Measurements from ENCODE around the gene AUTS2. TPM values are rescaled to one million over a fixed set of nuclear protein-coding genes. Genes with fewer than 3 reads are reported as not detected.

The AUTS2 gene
- total and polyA plus RNA-seq, 2 experiments from 2014 or later = 32.0 to 91.0 TPM

DNA sequence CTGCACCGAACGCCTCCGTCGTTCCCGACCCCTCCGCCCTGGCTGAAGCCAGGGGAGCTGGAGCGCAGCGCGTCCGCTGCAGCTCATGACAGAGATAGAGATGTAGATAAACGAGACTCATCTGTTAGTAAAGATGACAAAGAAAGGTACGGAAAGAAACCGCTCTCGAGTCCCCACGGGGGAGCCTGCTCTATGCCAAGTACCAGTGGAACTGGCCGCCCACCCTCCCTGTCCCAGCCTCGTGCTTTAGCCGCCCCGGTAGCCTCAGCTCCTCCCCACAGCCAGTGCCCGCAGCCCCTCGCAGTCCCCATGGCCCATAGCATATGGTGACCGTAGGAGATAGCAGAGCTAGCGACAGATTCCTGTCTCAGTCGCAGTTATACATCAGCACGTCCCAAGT lies 1189.0 kb downstream of the AUTS2 start (continued):
- TF ChIP-seq, protein P1, sequence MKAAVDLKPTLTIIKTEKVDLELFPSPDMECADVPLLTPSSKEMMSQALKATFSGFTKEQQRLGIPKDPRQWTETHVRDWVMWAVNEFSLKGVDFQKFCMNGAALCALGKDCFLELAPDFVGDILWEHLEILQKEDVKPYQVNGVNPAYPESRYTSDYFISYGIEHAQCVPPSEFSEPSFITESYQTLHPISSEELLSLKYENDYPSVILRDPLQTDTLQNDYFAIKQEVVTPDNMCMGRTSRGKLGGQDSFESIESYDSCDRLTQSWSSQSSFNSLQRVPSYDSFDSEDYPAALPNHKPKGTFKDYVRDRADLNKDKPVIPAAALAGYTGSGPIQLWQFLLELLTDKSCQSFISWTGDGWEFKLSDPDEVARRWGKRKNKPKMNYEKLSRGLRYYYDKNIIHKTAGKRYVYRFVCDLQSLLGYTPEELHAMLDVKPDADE (IDR thresholded peaks at IDR 0.05) = no peak
- TF ChIP-seq EZH2phosphoT487 (IDR thresholded peaks at IDR 0.05; ENCODE audit: unreplicated experiment) (no peak), NANOG (IDR thresholded peaks at IDR 0.05; ENCODE audit: borderline replicate concordance) (no peak), JUNB (IDR thresholded peaks at IDR 0.05; ENCODE audit: unreplicated experiment) (no peak), CREB1 (CRISPR knock-in tag; IDR thresholded peaks at IDR 0.05; ENCODE audit: low read depth) (no peak)

DNA sequence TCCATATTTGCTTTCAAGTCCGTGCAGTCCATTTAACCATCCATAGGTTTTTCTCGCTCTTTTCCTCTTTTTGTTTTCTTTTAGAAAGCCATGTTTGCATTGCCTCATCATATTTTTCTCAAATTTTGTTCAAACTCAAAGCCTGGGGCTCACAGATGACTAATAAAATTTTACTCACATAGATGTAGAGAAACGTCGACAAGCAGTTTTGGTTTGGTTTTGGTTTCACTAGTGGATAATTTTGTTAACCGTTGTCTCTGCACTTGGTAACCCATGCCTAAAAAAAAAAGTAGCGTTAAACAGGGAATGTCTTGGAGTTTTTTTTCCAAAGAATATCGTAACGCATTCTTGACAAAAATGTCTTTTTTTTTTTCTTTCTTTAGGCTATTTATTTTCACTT lies 1189.5 kb downstream of the AUTS2 start:
- ATAC-seq = no peak
- no peak overlapping the region for H2AFZ ChIP-seq
- Mint-ChIP-seq H3K27me3 (ENCODE audit: insufficient read depth, low read depth, poor library complexity) (peaks cover 3% of the 10 kb centered on the region), H3K4me1 (no peaks in the 10 kb centered on the region), H3K4me3 (no peak overlapping the region), H3K36me3 (ENCODE audit: low read depth) (peaks cover 97% of the 10 kb centered on the region), H3K27ac (no peak overlapping the region), H3K9me3 (no peaks in the 10 kb centered on the region)
- H4K20me1 ChIP-seq (replicated peaks; ENCODE audit: insufficient read depth) = peaks cover 6% of the 10 kb centered on the region
- no peaks in the 10 kb centered on the region for H3K79me2 ChIP-seq (replicated peaks; ENCODE audit: insufficient read depth)
- no peaks in the 10 kb centered on the region for H3K27me3 ChIP-seq (ENCODE audit: insufficient read depth)
- H3K9me2 ChIP-seq (ENCODE audit: insufficient read depth) = no peaks in the 10 kb centered on the region
- peaks cover 48% of the 10 kb centered on the region for H3K36me3 ChIP-seq (ENCODE audit: insufficient read depth)
- no peak overlapping the region for H3K4me3 ChIP-seq
- TF ChIP-seq POLR2AphosphoS5 (IDR thresholded peaks at IDR 0.05; ENCODE audit: low read depth) (no peak), ZNF331 (CRISPR knock-in tag; IDR thresholded peaks at IDR 0.05; ENCODE audit: low read depth) (no peak), CREB1 (CRISPR knock-in tag; IDR thresholded peaks at IDR 0.05; ENCODE audit: low read depth) (no peak), EZH2phosphoT487 (IDR thresholded peaks at IDR 0.05; ENCODE audit: unreplicated experiment) (no peak), JUNB (IDR thresholded peaks at IDR 0.05; ENCODE audit: unreplicated experiment) (no peak), ZNF114 (CRISPR knock-in tag; IDR thresholded peaks at IDR 0.05) (no peak)
- TF ChIP-seq, protein P2, sequence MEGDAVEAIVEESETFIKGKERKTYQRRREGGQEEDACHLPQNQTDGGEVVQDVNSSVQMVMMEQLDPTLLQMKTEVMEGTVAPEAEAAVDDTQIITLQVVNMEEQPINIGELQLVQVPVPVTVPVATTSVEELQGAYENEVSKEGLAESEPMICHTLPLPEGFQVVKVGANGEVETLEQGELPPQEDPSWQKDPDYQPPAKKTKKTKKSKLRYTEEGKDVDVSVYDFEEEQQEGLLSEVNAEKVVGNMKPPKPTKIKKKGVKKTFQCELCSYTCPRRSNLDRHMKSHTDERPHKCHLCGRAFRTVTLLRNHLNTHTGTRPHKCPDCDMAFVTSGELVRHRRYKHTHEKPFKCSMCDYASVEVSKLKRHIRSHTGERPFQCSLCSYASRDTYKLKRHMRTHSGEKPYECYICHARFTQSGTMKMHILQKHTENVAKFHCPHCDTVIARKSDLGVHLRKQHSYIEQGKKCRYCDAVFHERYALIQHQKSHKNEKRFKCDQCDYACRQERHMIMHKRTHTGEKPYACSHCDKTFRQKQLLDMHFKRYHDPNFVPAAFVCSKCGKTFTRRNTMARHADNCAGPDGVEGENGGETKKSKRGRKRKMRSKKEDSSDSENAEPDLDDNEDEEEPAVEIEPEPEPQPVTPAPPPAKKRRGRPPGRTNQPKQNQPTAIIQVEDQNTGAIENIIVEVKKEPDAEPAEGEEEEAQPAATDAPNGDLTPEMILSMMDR (conservative IDR thresholded peaks at IDR 0.05; ENCODE audit: low read depth in 2 of 2) = no peak
- TF ChIP-seq, protein P1 (IDR thresholded peaks at IDR 0.05) = no peak
- TF ChIP-seq, protein P3, sequence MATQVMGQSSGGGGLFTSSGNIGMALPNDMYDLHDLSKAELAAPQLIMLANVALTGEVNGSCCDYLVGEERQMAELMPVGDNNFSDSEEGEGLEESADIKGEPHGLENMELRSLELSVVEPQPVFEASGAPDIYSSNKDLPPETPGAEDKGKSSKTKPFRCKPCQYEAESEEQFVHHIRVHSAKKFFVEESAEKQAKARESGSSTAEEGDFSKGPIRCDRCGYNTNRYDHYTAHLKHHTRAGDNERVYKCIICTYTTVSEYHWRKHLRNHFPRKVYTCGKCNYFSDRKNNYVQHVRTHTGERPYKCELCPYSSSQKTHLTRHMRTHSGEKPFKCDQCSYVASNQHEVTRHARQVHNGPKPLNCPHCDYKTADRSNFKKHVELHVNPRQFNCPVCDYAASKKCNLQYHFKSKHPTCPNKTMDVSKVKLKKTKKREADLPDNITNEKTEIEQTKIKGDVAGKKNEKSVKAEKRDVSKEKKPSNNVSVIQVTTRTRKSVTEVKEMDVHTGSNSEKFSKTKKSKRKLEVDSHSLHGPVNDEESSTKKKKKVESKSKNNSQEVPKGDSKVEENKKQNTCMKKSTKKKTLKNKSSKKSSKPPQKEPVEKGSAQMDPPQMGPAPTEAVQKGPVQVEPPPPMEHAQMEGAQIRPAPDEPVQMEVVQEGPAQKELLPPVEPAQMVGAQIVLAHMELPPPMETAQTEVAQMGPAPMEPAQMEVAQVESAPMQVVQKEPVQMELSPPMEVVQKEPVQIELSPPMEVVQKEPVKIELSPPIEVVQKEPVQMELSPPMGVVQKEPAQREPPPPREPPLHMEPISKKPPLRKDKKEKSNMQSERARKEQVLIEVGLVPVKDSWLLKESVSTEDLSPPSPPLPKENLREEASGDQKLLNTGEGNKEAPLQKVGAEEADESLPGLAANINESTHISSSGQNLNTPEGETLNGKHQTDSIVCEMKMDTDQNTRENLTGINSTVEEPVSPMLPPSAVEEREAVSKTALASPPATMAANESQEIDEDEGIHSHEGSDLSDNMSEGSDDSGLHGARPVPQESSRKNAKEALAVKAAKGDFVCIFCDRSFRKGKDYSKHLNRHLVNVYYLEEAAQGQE (IDR thresholded peaks at IDR 0.05; ENCODE audit: unreplicated experiment) = no peak
- TF ChIP-seq, protein P4, sequence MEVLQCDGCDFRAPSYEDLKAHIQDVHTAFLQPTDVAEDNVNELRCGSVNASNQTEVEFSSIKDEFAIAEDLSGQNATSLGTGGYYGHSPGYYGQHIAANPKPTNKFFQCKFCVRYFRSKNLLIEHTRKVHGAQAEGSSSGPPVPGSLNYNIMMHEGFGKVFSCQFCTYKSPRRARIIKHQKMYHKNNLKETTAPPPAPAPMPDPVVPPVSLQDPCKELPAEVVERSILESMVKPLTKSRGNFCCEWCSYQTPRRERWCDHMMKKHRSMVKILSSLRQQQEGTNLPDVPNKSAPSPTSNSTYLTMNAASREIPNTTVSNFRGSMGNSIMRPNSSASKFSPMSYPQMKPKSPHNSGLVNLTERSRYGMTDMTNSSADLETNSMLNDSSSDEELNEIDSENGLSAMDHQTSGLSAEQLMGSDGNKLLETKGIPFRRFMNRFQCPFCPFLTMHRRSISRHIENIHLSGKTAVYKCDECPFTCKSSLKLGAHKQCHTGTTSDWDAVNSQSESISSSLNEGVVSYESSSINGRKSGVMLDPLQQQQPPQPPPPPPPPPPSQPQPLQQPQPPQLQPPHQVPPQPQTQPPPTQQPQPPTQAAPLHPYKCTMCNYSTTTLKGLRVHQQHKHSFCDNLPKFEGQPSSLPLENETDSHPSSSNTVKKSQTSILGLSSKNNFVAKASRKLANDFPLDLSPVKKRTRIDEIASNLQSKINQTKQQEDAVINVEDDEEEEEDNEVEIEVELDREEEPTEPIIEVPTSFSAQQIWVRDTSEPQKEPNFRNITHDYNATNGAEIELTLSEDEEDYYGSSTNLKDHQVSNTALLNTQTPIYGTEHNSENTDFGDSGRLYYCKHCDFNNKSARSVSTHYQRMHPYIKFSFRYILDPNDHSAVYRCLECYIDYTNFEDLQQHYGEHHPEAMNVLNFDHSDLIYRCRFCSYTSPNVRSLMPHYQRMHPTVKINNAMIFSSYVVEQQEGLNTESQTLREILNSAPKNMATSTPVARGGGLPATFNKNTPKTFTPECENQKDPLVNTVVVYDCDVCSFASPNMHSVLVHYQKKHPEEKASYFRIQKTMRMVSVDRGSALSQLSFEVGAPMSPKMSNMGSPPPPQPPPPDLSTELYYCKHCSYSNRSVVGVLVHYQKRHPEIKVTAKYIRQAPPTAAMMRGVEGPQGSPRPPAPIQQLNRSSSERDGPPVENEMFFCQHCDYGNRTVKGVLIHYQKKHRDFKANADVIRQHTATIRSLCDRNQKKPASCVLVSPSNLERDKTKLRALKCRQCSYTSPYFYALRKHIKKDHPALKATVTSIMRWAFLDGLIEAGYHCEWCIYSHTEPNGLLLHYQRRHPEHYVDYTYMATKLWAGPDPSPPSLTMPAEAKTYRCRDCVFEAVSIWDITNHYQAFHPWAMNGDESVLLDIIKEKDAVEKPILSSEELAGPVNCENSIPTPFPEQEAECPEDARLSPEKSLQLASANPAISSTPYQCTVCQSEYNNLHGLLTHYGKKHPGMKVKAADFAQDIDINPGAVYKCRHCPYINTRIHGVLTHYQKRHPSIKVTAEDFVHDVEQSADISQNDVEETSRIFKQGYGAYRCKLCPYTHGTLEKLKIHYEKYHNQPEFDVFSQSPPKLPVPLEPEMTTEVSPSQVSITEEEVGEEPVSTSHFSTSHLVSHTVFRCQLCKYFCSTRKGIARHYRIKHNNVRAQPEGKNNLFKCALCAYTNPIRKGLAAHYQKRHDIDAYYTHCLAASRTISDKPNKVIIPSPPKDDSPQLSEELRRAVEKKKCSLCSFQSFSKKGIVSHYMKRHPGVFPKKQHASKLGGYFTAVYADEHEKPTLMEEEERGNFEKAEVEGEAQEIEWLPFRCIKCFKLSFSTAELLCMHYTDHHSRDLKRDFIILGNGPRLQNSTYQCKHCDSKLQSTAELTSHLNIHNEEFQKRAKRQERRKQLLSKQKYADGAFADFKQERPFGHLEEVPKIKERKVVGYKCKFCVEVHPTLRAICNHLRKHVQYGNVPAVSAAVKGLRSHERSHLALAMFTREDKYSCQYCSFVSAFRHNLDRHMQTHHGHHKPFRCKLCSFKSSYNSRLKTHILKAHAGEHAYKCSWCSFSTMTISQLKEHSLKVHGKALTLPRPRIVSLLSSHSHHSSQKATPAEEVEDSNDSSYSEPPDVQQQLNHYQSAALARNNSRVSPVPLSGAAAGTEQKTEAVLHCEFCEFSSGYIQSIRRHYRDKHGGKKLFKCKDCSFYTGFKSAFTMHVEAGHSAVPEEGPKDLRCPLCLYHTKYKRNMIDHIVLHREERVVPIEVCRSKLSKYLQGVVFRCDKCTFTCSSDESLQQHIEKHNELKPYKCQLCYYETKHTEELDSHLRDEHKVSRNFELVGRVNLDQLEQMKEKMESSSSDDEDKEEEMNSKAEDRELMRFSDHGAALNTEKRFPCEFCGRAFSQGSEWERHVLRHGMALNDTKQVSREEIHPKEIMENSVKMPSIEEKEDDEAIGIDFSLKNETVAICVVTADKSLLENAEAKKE (CRISPR knock-in tag; IDR thresholded peaks at IDR 0.05) = no peak
- H3K4me2 ChIP-seq = no peak overlapping the region
- 0 out of 2 replicates have a peak, but pooled peaks cover 5% of the 10 kb centered on the region for H3F3A ChIP-seq (replicated peaks; ENCODE audit: low read depth)
- no peak for DNase-seq (ENCODE audit: low spot score)
- H3K27ac ChIP-seq (ENCODE audit: low read depth) = no peak overlapping the region
- H3K4me1 ChIP-seq (ENCODE audit: insufficient read depth) = no peaks in the 10 kb centered on the region

Data from GM23338 (cell line).